IPS-18c (cell line): Measurements from ENCODE around the gene LRCH1.

Source experiments
- H3K4me3 ChIP-seq: 2 replicates; pipeline ENCODE4 v1.7.0; 2013; ENCODE audit warnings: low read depth, mild to moderate bottlenecking, low read length, moderate library complexity; ENCODE audit not compliant: insufficient read depth
- H3K9me3 ChIP-seq: one replicate; pipeline ENCODE4 v1.6.1; 2013; ENCODE audit warnings: mild to moderate bottlenecking, low read length, moderate library complexity; ENCODE audit not compliant: control insufficient read depth, insufficient read depth

Gene LRCH1

DNA sequence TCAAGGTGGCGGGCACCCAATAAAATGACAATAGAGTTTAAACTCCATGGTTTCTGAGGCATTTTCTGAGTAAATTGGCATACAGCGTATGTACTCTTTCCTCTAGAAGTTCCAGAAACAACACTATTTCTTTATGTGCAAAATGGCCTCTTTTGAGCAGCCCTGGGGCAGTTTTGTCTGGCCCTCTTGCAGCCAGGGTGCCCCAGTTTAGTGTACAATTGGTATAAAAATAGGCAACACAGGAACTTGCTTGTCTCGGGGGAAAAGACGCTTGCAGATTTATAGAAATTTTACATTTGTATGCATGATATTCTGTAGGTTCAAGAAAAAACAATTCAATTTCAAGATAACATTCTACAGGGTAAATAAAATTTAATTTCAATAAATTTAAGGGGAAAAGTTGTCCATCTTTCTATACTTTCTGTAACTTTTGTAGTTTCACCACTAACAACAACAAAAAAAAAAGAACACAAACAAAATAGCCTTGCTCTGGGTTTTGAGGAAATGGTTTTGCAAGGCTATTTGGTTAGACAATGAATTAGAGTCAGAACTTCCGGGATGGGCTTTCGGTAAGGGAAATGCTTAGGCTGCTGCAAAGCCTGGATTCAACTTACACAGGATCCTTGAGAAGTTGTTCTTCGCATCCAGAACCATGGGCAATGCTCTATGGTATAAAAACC is 45.3 kb downstream of the LRCH1 start:
- Histone ChIP-seq H3K4me3 (no peak overlapping the region), H3K9me3 (no peaks in the 10 kb centered on the region)

GRCh38 chr13:46598820-46599180 is 45.8 kb downstream of the LRCH1 start:
- H3K4me3 ChIP-seq: no peak overlapping the region
- H3K9me3 ChIP-seq: no peaks in the 10 kb centered on the region

DNA sequence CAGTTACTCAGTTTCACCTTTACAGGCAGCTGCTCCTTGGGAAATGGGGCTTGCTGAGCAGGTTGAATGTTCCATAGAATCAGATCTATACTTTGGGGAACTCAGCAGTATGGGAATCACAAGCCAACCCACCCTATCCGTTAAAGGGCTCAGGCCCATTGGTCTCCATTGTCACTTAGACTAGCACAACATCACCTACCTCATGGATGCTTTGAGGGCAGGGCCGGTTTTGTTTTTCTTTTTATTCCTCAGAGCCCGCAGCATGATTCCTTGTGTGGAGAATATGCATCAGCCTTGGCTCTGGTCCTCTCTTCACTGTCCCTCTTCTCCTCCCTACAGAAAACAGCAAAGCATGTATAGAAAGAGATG is 48.0 kb downstream of the LRCH1 start:
- H3K9me3 ChIP-seq: no peaks in the 10 kb centered on the region
- H3K4me3 ChIP-seq: no peak overlapping the region

GRCh38 chr13:46602531-46602930 is 49.6 kb downstream of the LRCH1 start:
- no peak overlapping the region for H3K4me3 ChIP-seq
- H3K9me3 ChIP-seq: no peaks in the 10 kb centered on the region

- no peak overlapping the region for H3K4me3 ChIP-seq
- H3K9me3 ChIP-seq: no peaks in the 10 kb centered on the region
These were observed 50.2 kb downstream of the LRCH1 start for GRCh38 chr13:46603165-46603603.

GRCh38 chr13:46604226-46604990 is 51.4 kb downstream of the LRCH1 start:
- no peak overlapping the region for H3K4me3 ChIP-seq
- no peaks in the 10 kb centered on the region for H3K9me3 ChIP-seq

DNA sequence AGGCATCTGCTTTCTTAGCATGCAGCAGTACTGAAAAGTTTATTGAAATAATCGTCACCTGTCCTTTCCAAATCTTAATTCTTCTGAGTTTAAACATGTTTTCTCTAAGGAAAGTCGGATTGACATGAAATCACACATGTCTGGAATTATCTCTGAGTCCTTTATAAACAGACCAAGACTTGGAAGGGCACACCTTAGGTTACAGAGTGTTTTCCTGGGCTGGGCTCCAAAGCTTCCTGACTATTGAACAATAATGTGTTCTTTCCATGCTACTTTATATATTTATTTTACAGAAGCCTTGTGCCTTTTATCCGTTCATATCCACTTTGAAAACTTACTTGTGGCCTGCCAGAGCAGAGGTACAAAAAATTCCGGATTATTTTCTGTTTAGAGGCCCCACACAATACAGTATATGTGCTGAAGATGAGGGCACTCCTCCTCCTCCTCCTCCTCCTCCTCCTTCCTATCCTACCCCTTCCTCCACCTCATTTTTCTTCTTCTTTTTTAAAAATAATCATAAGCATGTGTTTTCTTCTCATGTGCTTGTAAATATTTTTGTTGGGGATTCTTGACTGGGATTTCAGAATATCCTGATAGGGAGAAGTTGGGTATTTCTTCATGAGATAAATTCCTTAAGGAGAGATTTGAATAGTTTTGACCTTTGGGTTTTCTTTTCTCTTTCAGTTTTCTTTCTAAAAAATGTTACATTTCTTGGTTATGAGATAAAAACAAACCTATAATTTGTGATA is 52.3 kb downstream of the LRCH1 start:
- H3K9me3 ChIP-seq: no peaks in the 10 kb centered on the region
- H3K4me3 ChIP-seq: no peak overlapping the region

DNA sequence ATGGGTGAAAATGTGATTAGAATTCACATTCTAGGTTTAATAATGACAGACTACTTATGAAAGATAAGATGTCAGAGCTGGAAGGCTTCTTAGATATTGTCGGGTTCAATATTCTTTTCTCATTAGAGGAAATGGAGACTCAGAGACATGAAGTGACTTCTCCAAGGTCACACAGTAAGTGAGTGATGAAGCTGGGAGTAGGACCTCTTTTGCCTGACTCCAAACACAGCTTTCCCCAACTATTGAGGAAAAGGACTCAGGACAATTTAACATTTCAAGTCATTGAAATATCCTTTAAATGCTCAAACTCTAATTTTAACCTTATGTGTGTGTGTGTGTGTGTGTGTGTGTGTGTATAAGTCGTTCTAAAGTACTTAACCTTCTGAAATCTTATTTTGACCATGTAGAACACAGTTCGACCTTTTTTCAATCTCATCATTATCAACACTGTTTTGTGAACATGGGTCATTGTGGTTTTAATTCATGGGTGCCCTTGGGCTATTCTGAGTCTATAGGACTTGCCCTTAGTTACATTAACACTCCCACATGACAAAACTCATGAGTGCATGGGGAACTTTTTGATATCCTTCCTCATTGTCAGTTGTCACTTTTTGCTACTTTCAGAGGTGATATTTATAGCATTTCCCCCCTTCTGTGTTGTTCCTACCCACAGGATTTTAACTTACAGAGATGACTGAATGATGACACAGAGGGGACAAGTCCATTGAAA is 53.0 kb downstream of the LRCH1 start:
- H3K4me3 ChIP-seq: no peak overlapping the region

DNA sequence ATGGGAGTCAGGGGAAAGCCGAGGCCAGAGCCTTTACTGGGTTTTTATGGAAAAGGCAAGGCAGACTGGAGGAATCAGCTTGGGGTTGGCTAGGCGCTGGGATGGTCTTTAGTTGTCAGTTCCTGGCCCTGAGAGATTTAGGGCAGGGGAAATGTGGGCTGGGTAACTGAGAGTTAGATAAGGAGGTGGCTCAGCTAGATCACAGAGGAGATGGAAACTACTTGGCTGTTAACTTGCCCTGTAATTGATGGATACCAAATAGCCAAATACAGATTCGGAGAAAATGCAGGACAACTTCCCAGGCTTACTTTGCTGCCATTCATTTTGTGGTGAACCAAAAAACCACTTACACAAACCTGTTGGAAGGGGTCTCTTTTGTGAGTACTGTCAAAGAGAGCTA is 54.0 kb downstream of the LRCH1 start:
- H3K4me3 ChIP-seq: no peak overlapping the region
- no peaks in the 10 kb centered on the region for H3K9me3 ChIP-seq

More for the DNA sequence above, 53.0 kb downstream of the LRCH1 start:
- no peaks in the 10 kb centered on the region for H3K9me3 ChIP-seq

GRCh38 chr13:46607768-46608564 is 55.0 kb downstream of the LRCH1 start:
- Histone ChIP-seq H3K4me3 (no peak overlapping the region), H3K9me3 (no peaks in the 10 kb centered on the region)

GRCh38 chr13:46609052-46609451 is 56.1 kb downstream of the LRCH1 start:
- no peaks in the 10 kb centered on the region for H3K9me3 ChIP-seq

GRCh38 chr13:46609726-46610125 is 56.8 kb downstream of the LRCH1 start:
- H3K9me3 ChIP-seq: no peaks in the 10 kb centered on the region
- H3K4me3 ChIP-seq: no peak overlapping the region

More at GRCh38 chr13:46609052-46609451, 56.1 kb downstream of the LRCH1 start:
- H3K4me3 ChIP-seq: no peak overlapping the region

GRCh38 chr13:46612267-46612666 is 59.3 kb downstream of the LRCH1 start:
- H3K4me3 ChIP-seq: no peak overlapping the region
- H3K9me3 ChIP-seq: no peaks in the 10 kb centered on the region

DNA sequence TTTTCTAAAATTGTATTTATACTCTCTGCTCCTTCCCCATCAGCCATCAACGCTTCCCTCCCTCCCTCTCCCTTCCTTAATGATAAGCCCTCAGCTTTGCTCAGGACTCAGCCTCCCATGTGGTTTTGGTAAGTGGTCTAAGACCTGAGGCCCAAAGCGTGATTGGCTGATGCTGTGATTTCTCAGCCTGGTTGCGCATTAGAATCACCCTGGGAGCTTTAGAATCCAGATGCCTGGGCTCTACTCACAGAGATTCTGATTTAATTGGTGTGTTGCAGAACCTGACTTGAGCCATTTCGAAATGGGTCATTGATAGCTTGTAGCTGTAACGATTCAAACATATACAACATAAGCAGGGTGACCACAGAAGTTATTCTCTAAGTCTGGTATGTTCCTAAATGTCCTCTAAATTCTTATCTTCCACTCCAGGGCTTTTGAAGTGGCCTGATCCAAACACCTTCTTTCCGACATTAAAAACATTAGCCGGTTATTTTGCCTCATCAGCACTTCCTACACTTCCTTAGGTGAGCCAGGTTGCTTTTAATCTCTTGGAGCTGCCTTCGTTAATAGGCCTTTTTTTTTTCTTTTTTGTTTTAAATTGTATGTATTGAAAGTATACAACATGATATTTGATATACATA is 60.6 kb downstream of the LRCH1 start:
- H3K9me3 ChIP-seq: no peaks in the 10 kb centered on the region
- H3K4me3 ChIP-seq: no peak overlapping the region

- H3K4me3 ChIP-seq: no peak overlapping the region
- no peaks in the 10 kb centered on the region for H3K9me3 ChIP-seq
These were observed 61.6 kb downstream of the LRCH1 start for GRCh38 chr13:46614582-46614981.

DNA sequence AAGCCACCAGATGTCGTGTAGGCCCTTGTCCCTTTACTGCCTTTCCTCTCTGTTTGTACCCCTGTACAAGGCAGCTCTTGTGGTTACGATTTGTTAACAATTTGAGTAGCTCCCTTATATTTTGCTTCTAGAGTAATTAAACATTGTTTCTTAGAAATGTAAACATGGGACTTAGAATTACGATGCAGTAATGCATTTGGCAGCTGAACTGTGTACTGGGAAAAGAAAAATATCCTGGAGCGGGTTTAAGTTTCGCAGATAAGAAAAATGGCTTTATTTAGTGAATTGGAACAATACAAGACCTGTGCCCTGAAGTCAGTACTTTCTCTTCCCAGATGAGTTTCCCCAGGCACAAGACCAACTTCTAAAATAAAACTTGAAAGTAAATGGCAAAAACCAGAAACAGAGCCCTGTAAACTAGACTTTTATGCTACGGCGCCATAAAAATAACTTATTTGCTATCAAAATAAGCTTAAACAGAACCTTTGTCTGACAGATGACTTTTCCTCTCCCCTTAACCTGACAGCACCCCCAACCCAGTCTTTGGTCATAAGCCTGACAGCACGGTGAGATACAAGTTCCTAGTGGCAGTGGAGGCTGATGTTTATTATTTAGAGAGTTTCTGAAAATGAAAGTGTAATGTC is 63.0 kb downstream of the LRCH1 start:
- no peaks in the 10 kb centered on the region for H3K9me3 ChIP-seq
- no peak overlapping the region for H3K4me3 ChIP-seq
